LNCAP (cell line): ENCODE data around the gene CACNA1C.

Experiments used
- CTCF ChIP-seq: fragments of 450-650 bp; IDR thresholded peaks from 2 replicates; pipeline ENCODE4 v1.5.1; 2017; ENCODE audit warnings: mild to moderate bottlenecking

The CACNA1C gene

GRCh38 chr12:2276288-2277033 is 223.7 kb downstream of the CACNA1C start:
- TF ChIP-seq CTCF, result no peak

GRCh38 chr12:2277492-2278155 is 224.8 kb downstream of the CACNA1C start:
- no peak for TF ChIP-seq CTCF

- no peak for TF ChIP-seq CTCF
Measured at GRCh38 chr12:2281446-2281845, 228.7 kb downstream of the CACNA1C start.

- peak; percentile 14; the same call in 1 of the 2 replicates for TF ChIP-seq CTCF
Measured at GRCh38 chr12:2282318-2282717, 229.5 kb downstream of the CACNA1C start.

GRCh38 chr12:2283480-2283879 is 230.7 kb downstream of the CACNA1C start:
- TF ChIP-seq CTCF, result no peak

- no peak for TF ChIP-seq CTCF
Measured at GRCh38 chr12:2283916-2284315, 231.1 kb downstream of the CACNA1C start.

- no peak for TF ChIP-seq CTCF
Measured at GRCh38 chr12:2284321-2284813, 231.6 kb downstream of the CACNA1C start.
